ENCODE results near the gene METTL16. TPM values are rescaled to one million over a fixed set of nuclear protein-coding genes. Genes with fewer than 3 reads are reported as not detected.
A peak's percentile ranks its signal among the peaks of the same experiment; 100 is the strongest.

Gene METTL16
- total and polyA plus RNA-seq, 4 donors = 4.1 to 8.9 (median 6.6) TPM

DNA sequence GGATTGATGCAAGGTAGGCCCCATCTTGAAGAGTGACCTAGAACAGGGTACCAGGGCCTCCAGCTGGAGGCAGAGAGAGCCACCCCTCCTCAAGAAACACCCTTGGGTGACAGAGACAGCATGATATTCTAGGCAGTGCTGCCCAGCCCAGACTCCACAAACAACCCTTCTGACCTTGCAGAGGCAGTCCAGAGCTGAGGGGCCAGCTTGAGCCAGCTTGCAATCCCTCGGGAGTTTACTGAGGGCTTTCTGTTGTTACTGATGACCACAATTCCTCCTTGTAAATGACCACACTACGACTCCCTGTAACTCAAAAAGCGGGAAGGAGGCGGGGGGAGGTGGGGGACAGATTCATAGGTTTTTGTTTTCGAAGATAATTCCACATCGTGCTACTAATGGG, 92.2 kb downstream of the METTL16 start:
- H3K4me3 ChIP-seq (ENCODE audit: low read depth in 1 of 3, low read length in 3 of 3) = no peak overlapping the region
- DNase-seq (ENCODE audit: low spot score) = no peak
- H3K9me3 ChIP-seq (ENCODE audit: control insufficient read depth in 4 of 4, low read length in 3 of 4) = no peaks in the 10 kb centered on the region
- no peaks in the 10 kb centered on the region for H3K27me3 ChIP-seq (ENCODE audit: control insufficient read depth in 4 of 4, insufficient read depth in 4 of 4, low read length in 3 of 4)
- H3K4me1 ChIP-seq (ENCODE audit: control insufficient read depth in 4 of 4, insufficient read depth in 4 of 4, low read length in 3 of 4) = peaks cover 0 to 3% (median under 1%) of the 10 kb centered on the region in 4 donors
- TF ChIP-seq FOXA2 (IDR thresholded peaks at IDR 0.05) = no peak
- TF ChIP-seq CTCF (IDR thresholded peaks at IDR 0.05; ENCODE audit: low read depth, low read length, missing input control) = no peak
- no peak for TF ChIP-seq MAX (IDR thresholded peaks at IDR 0.05)
- H3K9ac ChIP-seq (ENCODE audit: low read depth in 1 of 2, low read length in 2 of 2) = no peak overlapping the region
- WGBS = 94% methylated on average over 6 of the region's 6 CpGs
- peaks cover 7 to 13% (median 11%) of the 10 kb centered on the region in 4 donors for H3K36me3 ChIP-seq (ENCODE audit: control insufficient read depth in 4 of 4, insufficient read depth in 3 of 4, low read depth in 1 of 4, low read length in 3 of 4)
- H3K27ac ChIP-seq (ENCODE audit: low read depth in 1 of 2, low read length in 2 of 2) = no peak overlapping the region

- no peaks in the 10 kb centered on the region for H3K9me3 ChIP-seq (ENCODE audit: control insufficient read depth in 4 of 4, low read length in 3 of 4)
- no peak overlapping the region for H3K9ac ChIP-seq (ENCODE audit: low read depth in 1 of 2, low read length in 2 of 2)
- H3K27ac ChIP-seq (ENCODE audit: low read depth in 1 of 2, low read length in 2 of 2) = no peak overlapping the region
- H3K27me3 ChIP-seq (ENCODE audit: control insufficient read depth in 4 of 4, insufficient read depth in 4 of 4, low read length in 3 of 4) = no peaks in the 10 kb centered on the region
- H3K4me3 ChIP-seq (ENCODE audit: low read depth in 1 of 3, low read length in 3 of 3) = no peak overlapping the region
- DNase-seq (ENCODE audit: low spot score) = no peak
- WGBS = 61% methylated on average over 7 of the region's 7 CpGs
- peak; percentile 13 for TF ChIP-seq NR2F2 (IDR thresholded peaks at IDR 0.05)
- TF ChIP-seq FOXA1 (IDR thresholded peaks at IDR 0.05) = no peak
- no peak for TF ChIP-seq TAF1 (conservative IDR thresholded peaks at IDR 0.05)
- TF ChIP-seq RXRA (IDR thresholded peaks at IDR 0.05) = no peak
- TF ChIP-seq ZBTB33 (IDR thresholded peaks at IDR 0.05) = no peak
- peaks cover 7 to 16% (median 11%) of the 10 kb centered on the region in 4 donors for H3K36me3 ChIP-seq (ENCODE audit: control insufficient read depth in 4 of 4, insufficient read depth in 3 of 4, low read depth in 1 of 4, low read length in 3 of 4)
- H3K4me1 ChIP-seq (ENCODE audit: control insufficient read depth in 4 of 4, insufficient read depth in 4 of 4, low read length in 3 of 4) = peaks cover 0 to 3% (median under 1%) of the 10 kb centered on the region in 4 donors
Measured at GRCh38 chr17:2418572-2418971, 93.1 kb downstream of the METTL16 start.

DNA sequence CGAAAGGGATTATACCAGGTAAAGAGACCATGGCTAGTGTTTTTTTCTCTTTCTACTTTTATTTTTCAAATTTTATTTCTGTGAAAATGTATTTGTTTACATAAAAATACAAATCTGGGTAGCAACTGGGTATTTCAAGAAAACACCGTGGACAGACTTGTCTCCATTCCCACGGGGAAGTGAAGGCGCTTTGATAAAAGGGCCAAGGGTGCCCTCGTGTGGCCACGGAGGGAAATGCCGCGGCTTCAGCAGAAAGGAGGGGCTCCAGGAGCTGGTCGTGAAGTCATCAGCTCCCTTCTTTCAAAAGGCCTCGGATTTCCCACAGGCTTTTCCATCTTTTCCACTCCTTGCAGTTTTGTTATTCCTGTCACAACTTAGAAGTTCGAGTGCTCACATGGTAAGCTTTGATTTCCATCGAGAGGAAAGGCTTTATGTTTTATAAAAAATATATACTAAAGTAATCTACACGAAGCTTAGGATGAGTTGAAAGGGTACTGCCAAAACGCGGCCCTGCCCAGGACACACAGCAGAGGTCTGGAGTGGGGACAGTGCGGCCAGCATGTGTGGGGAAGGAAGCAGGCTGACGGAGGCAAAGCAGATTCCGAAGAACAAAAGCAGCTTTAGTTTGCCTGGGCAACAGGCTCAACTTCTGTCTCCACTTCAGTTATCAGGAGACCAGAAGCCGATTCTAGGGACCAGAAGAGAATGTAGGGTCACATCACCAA, 95.5 kb downstream of the METTL16 start:
- Histone ChIP-seq H3K27me3 (ENCODE audit: control insufficient read depth in 4 of 4, insufficient read depth in 4 of 4, low read length in 3 of 4) (no peaks in the 10 kb centered on the region), H3K27ac (ENCODE audit: low read depth in 1 of 2, low read length in 2 of 2) (no peak overlapping the region), H3K4me1 (ENCODE audit: control insufficient read depth in 4 of 4, insufficient read depth in 4 of 4, low read length in 3 of 4) (peaks cover 0 to 3% (median under 1%) of the 10 kb centered on the region in 4 donors), H3K9ac (ENCODE audit: low read depth in 1 of 2, low read length in 2 of 2) (peak overlapping the region in 1 of 2 donors; percentile 6), H3K36me3 (ENCODE audit: control insufficient read depth in 4 of 4, insufficient read depth in 3 of 4, low read depth in 1 of 4, low read length in 3 of 4) (peaks cover 7 to 16% (median 11%) of the 10 kb centered on the region in 4 donors), H3K9me3 (ENCODE audit: control insufficient read depth in 4 of 4, low read length in 3 of 4) (no peaks in the 10 kb centered on the region), H3K4me3 (ENCODE audit: low read depth in 1 of 3, low read length in 3 of 3) (no peak overlapping the region)
- no peak for TF ChIP-seq FOXA2 (IDR thresholded peaks at IDR 0.05)
- TF ChIP-seq RAD21 (IDR thresholded peaks at IDR 0.05) = peak; percentile 96 to 97
- peak; percentile 99 for TF ChIP-seq CTCF (IDR thresholded peaks at IDR 0.05; ENCODE audit: low read depth, low read length, missing input control)
- no peak for TF ChIP-seq HNF4G (IDR thresholded peaks at IDR 0.05)
- TF ChIP-seq, protein P1, sequence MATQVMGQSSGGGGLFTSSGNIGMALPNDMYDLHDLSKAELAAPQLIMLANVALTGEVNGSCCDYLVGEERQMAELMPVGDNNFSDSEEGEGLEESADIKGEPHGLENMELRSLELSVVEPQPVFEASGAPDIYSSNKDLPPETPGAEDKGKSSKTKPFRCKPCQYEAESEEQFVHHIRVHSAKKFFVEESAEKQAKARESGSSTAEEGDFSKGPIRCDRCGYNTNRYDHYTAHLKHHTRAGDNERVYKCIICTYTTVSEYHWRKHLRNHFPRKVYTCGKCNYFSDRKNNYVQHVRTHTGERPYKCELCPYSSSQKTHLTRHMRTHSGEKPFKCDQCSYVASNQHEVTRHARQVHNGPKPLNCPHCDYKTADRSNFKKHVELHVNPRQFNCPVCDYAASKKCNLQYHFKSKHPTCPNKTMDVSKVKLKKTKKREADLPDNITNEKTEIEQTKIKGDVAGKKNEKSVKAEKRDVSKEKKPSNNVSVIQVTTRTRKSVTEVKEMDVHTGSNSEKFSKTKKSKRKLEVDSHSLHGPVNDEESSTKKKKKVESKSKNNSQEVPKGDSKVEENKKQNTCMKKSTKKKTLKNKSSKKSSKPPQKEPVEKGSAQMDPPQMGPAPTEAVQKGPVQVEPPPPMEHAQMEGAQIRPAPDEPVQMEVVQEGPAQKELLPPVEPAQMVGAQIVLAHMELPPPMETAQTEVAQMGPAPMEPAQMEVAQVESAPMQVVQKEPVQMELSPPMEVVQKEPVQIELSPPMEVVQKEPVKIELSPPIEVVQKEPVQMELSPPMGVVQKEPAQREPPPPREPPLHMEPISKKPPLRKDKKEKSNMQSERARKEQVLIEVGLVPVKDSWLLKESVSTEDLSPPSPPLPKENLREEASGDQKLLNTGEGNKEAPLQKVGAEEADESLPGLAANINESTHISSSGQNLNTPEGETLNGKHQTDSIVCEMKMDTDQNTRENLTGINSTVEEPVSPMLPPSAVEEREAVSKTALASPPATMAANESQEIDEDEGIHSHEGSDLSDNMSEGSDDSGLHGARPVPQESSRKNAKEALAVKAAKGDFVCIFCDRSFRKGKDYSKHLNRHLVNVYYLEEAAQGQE (IDR thresholded peaks at IDR 0.05) = peak; percentile 23
- peak; percentile 92 for DNase-seq (ENCODE audit: low spot score)
- WGBS = 33% methylated on average over 19 of the region's 19 CpGs
